Fibroblast of the aortic adventitia (primary cell): ENCODE results near the gene KCNS3. TPM values are rescaled to one million over a fixed set of nuclear protein-coding genes. Genes with fewer than 3 reads are reported as not detected.
"Not testable (repeated sequence)": the region's sequence is repeated elsewhere in the genome, so short reads cannot be mapped to it uniquely, and the experiment has no call there.

Source experiments
- DNase-seq: peaks from one replicate; pipeline ENCODE4 v3.0.0-alpha.2; 2010; ENCODE audit warnings: low read depth
- H3K4me3 ChIP-seq: 2 replicates; pipeline ENCODE4 v1.5.1; 2011; ENCODE audit warnings: low read depth, mild to moderate bottlenecking, control low read depth, low read length, moderate library complexity
- CTCF ChIP-seq: IDR thresholded peaks from 2 replicates; pipeline ENCODE4 v1.5.1; 2011; ENCODE audit warnings: mild to moderate bottlenecking, low read length, control low read depth, inconsistent platforms; ENCODE audit not compliant: insufficient read depth
- total RNA-seq: library from RNA; depleted of rRNA; stranded (reverse); fragments of >200 nt; gene quantifications from 2 replicates; pipeline ENCODE4 v1.2.3, GENCODE V29; 2012; ENCODE audit warnings: low replicate concordance

The KCNS3 gene
- total RNA-seq, 1 donor, result 0.36 TPM

DNA sequence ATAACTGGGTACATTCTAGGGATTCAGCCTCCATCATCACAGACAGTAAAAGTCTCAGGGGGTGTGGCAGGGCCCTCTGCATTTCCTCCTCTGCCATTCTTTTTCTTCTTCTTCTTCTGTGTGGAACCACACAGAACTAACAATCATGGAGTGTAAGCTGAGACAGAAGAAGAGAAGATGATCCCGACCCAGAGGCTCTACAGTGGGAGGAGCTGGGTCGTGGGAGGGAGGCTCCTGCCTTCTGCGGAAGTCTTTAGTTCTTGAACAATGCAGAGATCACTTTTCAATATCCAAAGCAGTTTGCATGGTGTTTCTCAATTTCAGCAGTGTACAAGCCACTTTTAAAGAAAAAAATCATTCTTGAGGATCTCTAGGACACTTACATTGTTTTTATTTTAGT, 80.9 kb downstream of the KCNS3 start:
- TF ChIP-seq CTCF, result no peak
- no peak for DNase-seq
- no peak overlapping the region for H3K4me3 ChIP-seq

DNA sequence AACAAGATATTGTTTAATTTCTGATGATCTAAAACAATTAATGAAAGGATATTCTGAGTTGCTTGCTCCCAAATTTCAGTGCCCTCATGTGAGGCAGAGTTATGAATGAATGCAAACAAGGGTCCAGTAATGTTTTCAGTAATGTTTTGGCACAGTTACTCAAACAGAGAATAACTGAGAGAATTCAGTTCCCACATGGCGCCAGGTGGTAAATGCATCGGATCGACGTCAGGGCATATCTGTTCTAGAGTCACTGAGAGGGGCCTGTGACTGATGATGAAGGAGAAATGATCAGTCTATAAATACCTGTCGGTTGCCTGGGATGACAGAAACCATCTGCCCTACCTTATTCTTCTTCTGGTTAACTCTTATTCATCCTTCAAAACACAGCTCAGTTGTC, 81.4 kb downstream of the KCNS3 start:
- DNase-seq, result no peak
- H3K4me3 ChIP-seq, result no peak overlapping the region
- TF ChIP-seq CTCF, result no peak

GRCh38 chr2:17960925-17961324, 82.5 kb downstream of the KCNS3 start:
- TF ChIP-seq CTCF, result no peak
- DNase-seq, result no peak
- H3K4me3 ChIP-seq, result no peak overlapping the region

- H3K4me3 ChIP-seq, result no peak overlapping the region
- no peak for TF ChIP-seq CTCF
- DNase-seq, result no peak
Measured at GRCh38 chr2:17961789-17962188, 83.3 kb downstream of the KCNS3 start.

GRCh38 chr2:17962876-17963275, 84.4 kb downstream of the KCNS3 start:
- no peak for TF ChIP-seq CTCF
- DNase-seq, result no peak
- H3K4me3 ChIP-seq, result no peak overlapping the region

- not testable (repeated sequence) for DNase-seq, H3K4me3 ChIP-seq
Measured at GRCh38 chr2:17963571-17963970, 85.1 kb downstream of the KCNS3 start.

GRCh38 chr2:17965196-17965595, 86.7 kb downstream of the KCNS3 start:
- H3K4me3 ChIP-seq, result no peak overlapping the region
- no peak for TF ChIP-seq CTCF
- DNase-seq, result no peak
